GM19035 (cell line): ENCODE results near the gene KCTD8.
"Not testable (repeated sequence)": the region's sequence is repeated elsewhere in the genome, so short reads cannot be mapped to it uniquely, and the experiment has no call there.

Experiments
- ATAC-seq: cut with Tn5 transposase; IDR thresholded peaks from one replicate; pipeline ENCODE4 v1.9.1; 2021; ENCODE audit not compliant: unreplicated experiment

Gene KCTD8

DNA sequence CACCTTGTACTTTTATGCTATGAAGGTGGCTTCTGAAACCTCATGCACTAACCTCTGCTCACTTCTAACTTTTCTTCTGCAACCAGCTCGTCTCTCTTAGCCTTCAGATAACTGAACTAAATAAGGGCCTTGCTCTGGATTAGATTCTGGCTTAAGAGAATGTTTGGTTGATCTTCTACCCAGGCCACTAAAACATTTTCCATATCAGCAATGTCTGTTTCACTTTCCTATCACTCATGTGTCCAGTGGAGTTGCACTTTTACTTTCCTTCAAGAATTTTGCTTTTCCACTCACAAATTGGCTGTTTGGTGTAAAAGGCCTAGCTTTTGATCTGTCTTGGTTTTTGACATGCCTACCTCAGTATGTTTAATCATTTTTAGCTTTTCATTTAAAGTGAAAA is 105.8 kb downstream of the KCTD8 start:
- ATAC-seq = no peak

DNA sequence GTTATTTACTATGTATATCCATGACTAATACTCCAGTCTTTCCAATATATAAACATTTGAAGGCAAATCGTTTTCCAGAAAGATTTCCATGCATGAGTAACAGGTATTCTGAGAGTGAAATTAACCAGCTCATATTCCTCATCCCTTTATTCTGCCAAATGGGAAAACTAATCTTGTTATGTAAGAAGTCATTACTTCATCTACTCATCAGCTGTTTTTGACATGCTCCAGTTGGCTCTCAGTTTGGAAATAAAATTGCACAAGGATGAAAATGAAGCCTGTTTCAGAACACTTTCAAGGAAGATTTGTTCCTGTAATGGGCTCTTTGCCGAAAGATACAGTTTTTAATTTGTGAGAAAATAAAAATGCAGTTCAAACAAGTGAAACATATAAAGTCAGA is 121.9 kb downstream of the KCTD8 start:
- ATAC-seq = no peak

- ATAC-seq = no peak
Observed at GRCh38 chr4:44320833-44321232, 127.8 kb downstream of the KCTD8 start.

- no peak for ATAC-seq
Observed at GRCh38 chr4:44319129-44319528, 129.5 kb downstream of the KCTD8 start.

- no peak for ATAC-seq
Observed at GRCh38 chr4:44313702-44314101, 134.9 kb downstream of the KCTD8 start.

GRCh38 chr4:44287505-44287904 is 161.1 kb downstream of the KCTD8 start:
- ATAC-seq = no peak

- no peak for ATAC-seq
Observed at GRCh38 chr4:44279469-44279868, 169.1 kb downstream of the KCTD8 start.

- ATAC-seq = no peak
Observed at GRCh38 chr4:44279066-44279465, 169.5 kb downstream of the KCTD8 start.

DNA sequence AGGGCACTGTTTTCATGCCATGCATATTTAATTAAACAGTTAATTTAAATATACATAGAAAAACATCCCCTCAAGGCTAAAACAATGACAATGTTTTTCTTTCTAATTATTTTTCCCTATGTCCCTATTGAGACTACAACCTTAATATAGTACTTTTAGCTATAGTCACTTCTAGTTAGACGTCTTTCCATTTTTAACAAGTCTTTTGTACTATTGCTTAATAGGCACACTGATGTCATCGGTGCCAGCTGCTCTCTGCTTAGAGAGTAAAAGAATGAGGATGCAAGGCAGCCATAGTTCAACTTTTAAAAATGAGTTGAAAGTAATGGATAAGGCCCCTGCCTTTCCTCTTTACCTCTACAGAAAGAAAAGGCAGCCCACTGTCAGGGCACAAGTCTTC is 191.1 kb downstream of the KCTD8 start:
- ATAC-seq = no peak

- ATAC-seq = no peak
Observed at GRCh38 chr4:44256414-44256813, 192.2 kb downstream of the KCTD8 start.

GRCh38 chr4:44237643-44238042 is 211.0 kb downstream of the KCTD8 start:
- no peak for ATAC-seq

- no peak for ATAC-seq
Observed at GRCh38 chr4:44235897-44236296, 212.7 kb downstream of the KCTD8 start.

DNA sequence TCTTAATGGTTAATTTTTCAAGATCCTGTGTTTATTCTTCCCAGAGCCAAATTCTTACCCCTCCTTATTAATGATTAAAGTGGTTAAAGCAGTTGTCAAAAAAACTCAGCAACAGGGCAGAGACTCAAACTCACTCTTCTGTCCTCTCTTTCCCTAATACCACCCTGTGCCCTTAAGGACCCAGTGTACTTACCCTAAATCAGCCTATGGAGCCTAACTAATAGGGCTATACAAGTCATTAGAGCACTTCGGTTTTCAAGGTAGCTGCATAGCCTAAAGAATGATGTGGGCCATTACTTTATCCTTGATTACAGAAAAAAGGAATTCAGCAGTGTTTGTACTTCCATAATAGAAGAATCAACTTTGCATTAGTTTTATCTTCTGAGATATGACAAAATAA is 216.3 kb downstream of the KCTD8 start:
- no peak for ATAC-seq

GRCh38 chr4:44231006-44231405 is 217.6 kb downstream of the KCTD8 start:
- no peak for ATAC-seq

- no peak for ATAC-seq
Observed at GRCh38 chr4:44228326-44228725, 220.3 kb downstream of the KCTD8 start.

- ATAC-seq = no peak
Observed at GRCh38 chr4:44221407-44221806, 227.2 kb downstream of the KCTD8 start.

GRCh38 chr4:44210750-44211149 is 237.9 kb downstream of the KCTD8 start:
- no peak for ATAC-seq

GRCh38 chr4:44196796-44197195 is 251.8 kb downstream of the KCTD8 start:
- ATAC-seq = no peak

DNA sequence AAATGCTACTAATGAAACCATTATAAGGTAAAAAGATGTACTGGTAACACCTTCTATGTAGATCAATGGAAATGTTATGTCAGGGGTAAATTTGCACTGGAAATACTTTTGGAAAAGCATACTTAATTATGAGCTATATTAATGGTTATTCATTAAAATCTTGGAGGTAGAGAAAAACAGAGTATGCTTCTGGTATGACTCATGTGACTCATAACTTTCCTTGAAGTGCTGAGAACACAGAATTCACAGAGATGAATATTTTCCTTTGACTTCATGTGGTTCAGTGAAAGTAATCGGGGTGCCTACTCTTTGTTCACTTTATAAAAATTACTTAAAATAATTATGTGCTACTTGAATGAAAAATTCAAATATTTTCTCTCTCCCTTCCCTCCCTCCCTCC is 254.2 kb downstream of the KCTD8 start:
- no peak for ATAC-seq

DNA sequence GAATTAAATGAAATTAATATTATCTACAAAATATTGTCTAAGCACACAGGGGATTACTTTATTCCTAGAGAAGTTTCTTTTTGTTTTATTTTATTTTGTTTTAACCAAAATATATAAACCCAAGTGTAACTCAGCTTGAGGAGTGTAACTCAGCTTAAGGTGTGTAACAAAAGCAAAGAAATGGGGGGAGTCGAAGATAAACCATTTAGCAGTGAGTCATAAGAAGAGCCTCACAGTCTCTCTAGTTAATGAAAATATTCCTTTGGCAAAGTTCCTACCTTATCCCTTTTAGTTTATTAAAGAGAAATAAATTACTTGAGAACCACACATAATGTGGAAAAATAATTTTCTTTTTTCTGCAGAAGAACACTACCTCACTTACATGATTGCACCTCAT is 261.8 kb downstream of the KCTD8 start:
- ATAC-seq = no peak

DNA sequence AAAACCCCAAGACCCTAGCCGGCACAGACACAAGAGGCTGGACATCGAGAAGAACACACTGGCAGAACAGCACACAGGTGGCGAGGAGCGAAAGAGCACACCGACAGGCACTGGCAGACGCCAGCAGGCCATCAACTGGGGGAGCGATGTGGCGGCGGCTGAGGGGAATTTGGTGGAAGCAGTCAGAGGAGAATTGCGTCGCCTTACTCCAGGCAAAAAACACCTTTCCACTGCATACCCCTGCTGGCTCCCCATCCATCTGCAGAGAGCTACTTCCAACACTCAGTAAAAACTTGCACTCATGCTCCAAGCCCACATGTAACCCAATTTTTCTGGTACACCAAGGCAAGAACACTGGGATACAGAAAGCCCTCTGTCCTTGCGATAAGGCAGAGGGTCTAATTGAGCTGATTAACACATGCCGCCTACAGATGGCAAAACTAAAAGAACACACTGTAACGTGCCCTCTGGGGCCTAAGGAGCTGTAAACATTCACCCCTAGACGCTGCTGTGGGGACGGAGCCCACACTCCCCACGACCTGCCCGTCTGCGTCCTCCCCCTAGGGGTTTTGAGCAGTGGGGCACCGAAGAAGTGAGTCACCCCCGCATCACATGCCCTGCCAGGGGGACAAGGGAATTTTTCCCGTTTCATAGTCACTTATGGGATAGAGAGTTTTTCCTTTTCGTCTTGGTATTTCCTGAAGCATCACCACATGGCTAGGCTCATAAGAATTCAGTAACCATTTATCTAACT is 262.3 kb downstream of the KCTD8 start:
- ATAC-seq = no peak

- ATAC-seq = not testable (repeated sequence)
Observed at GRCh38 chr4:44181491-44182349, 266.9 kb downstream of the KCTD8 start.
